Progenitor cell of endocrine pancreas (in vitro differentiated cells): ENCODE measurements around the gene CLEC19A. TPM values are rescaled to one million over a fixed set of nuclear protein-coding genes. Genes with fewer than 3 reads are reported as not detected.

Experiments
- DNase-seq: peaks from one replicate; pipeline ENCODE4 v3.0.0; 2021; ENCODE audit warnings: low spot score; ENCODE audit not compliant: unreplicated experiment
- H3K27ac Mint-ChIP-seq: 2 replicates; pipeline ENCODE4 v1.8.0; 2021; ENCODE audit warnings: mild to moderate bottlenecking, moderate library complexity, mixed read lengths
- H3K27me3 Mint-ChIP-seq: 2 replicates; pipeline ENCODE4 v1.8.0; 2021; ENCODE audit warnings: mixed read lengths
- H3K36me3 Mint-ChIP-seq: 2 replicates; pipeline ENCODE4 v1.8.0; 2022; ENCODE audit warnings: mixed read lengths; ENCODE audit not compliant: insufficient read depth
- H3K4me1 Mint-ChIP-seq: 2 replicates; pipeline ENCODE4 v1.8.0; 2021; ENCODE audit warnings: low read depth, mixed read lengths
- H3K4me3 Mint-ChIP-seq: 2 replicates; pipeline ENCODE4 v1.8.0; 2021; ENCODE audit warnings: low read depth, mild to moderate bottlenecking, moderate library complexity, mixed read lengths
- H3K9me3 Mint-ChIP-seq: 2 replicates; pipeline ENCODE4 v1.8.0; 2021; ENCODE audit warnings: low read depth, mixed read lengths
- total RNA-seq: library from RNA; stranded (reverse); gene quantifications from 2 replicates; pipeline ENCODE4 v1.2.1, GENCODE V29; 2021
- TF ChIP-seq, protein P1 (sequence below): fragments of 200-600 bp; sonication (generic); IDR thresholded peaks from one replicate; pipeline ENCODE4 v1.5.0; 2021; ENCODE audit warnings: antibody characterized with exemption, mild to moderate bottlenecking; ENCODE audit not compliant: unreplicated experiment

The CLEC19A gene
- total RNA-seq, 1 donor from 2014 or later = not detected

DNA sequence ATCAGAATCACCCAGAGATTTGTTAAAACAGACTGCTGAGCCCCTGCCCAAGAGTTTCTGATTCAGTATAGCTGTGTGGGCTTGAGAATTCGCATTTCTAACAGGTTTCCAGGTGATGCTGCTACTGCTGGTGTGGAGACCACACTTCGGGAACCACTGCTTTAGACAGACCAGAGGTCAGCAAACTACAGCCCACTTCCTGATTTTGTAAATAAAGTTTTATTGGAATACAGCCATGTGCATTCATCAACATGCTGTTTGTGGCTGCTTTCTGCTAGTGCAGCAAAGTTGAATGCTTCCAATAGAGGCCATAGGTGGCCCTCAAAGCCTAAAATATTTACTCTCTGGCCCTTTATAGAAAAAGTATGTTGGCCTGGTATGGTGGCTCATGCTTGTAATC, 32.6 kb upstream of the CLEC19A start:
- TF ChIP-seq, protein P1, sequence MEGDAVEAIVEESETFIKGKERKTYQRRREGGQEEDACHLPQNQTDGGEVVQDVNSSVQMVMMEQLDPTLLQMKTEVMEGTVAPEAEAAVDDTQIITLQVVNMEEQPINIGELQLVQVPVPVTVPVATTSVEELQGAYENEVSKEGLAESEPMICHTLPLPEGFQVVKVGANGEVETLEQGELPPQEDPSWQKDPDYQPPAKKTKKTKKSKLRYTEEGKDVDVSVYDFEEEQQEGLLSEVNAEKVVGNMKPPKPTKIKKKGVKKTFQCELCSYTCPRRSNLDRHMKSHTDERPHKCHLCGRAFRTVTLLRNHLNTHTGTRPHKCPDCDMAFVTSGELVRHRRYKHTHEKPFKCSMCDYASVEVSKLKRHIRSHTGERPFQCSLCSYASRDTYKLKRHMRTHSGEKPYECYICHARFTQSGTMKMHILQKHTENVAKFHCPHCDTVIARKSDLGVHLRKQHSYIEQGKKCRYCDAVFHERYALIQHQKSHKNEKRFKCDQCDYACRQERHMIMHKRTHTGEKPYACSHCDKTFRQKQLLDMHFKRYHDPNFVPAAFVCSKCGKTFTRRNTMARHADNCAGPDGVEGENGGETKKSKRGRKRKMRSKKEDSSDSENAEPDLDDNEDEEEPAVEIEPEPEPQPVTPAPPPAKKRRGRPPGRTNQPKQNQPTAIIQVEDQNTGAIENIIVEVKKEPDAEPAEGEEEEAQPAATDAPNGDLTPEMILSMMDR = no peak
- Mint-ChIP-seq H3K4me3 (no peak overlapping the region), H3K36me3 (no peaks in the 10 kb centered on the region), H3K4me1 (no peaks in the 10 kb centered on the region), H3K27ac (no peak overlapping the region), H3K27me3 (no peaks in the 10 kb centered on the region), H3K9me3 (peaks cover 1% of the 10 kb centered on the region)
- DNase-seq = no peak

DNA sequence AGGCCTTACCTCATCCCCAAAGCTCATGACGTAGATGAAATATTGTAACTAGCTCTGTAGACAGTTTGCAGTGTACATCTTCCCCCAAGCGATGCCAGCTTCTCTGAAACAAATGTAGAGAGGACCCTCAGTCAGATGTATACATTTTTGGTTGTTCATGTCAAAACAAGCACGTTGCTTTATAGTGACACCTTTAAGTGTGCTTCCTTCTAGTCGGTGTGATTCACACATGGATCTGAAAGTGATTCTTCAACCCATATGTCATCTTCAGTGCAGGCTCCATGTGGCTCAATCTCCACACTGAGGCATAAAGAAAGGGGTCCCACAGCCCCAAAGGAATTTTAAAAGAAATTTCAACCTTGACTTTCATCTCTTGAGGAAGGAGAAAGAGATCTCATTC, 30.9 kb upstream of the CLEC19A start:
- H3K27ac Mint-ChIP-seq = no peak overlapping the region
- no peaks in the 10 kb centered on the region for H3K4me1 Mint-ChIP-seq
- H3K36me3 Mint-ChIP-seq = no peaks in the 10 kb centered on the region
- H3K9me3 Mint-ChIP-seq = no peaks in the 10 kb centered on the region
- no peaks in the 10 kb centered on the region for H3K27me3 Mint-ChIP-seq
- DNase-seq = no peak
- TF ChIP-seq, protein P1 = no peak
- H3K4me3 Mint-ChIP-seq = no peak overlapping the region

DNA sequence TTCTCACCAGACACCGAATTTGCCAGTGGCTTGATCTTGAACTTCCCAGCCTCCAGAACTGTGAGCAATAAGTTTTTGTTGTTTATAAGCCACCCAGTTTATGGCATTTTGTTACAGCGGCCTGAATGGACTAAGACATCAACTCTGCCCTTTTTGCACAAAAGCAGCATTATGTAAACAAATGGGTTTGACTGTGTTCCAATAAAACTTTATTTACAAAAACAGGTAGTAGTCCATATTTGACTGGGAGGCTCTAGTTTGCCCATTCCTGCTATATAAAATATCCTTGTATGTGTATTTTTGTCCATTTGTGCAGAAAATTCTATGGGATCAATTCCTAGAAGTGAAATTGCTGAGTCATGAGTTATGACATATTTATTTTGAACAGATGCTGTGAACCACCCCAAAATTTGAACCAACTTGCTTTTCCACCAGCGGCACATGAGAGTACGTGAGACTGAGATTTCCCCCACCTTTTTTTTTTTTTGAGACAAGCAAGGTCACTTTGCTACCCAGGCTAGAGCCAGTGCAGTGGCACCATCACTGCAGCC, 21.3 kb upstream of the CLEC19A start:
- H3K27me3 Mint-ChIP-seq = no peaks in the 10 kb centered on the region
- no peak overlapping the region for H3K27ac Mint-ChIP-seq
- peaks cover 8% of the 10 kb centered on the region for H3K9me3 Mint-ChIP-seq
- H3K4me3 Mint-ChIP-seq = no peak overlapping the region
- peaks cover 8% of the 10 kb centered on the region for H3K36me3 Mint-ChIP-seq
- TF ChIP-seq, protein P1 = no peak
- H3K4me1 Mint-ChIP-seq = no peaks in the 10 kb centered on the region
- no peak for DNase-seq

DNA sequence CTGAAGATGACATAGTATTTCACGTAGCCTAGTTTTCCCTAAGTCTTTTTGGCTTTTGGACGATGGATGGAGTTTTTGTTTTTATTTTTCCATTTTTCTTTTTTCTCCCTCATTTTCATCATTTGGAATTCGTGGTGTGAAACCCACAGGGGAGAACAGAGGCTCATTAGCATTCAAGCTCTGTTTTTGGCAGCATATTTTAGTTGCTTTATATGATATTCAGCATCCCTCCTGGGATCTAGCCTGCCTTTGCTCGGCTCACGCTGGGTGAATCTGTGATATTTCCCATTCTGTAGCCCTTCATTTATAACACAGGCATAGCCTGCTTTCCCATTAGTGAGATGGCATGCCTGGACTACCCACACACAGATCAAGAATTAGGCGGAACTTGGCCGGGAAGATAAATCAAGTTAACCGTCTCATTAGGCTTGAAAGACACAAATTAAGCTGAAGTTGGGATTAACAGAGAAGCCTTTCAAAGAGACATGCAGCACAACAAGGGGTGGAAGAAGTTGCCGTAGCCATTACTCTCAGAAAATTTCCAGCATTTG, 20.1 kb upstream of the CLEC19A start:
- H3K36me3 Mint-ChIP-seq = peaks cover 8% of the 10 kb centered on the region
- H3K4me1 Mint-ChIP-seq = no peaks in the 10 kb centered on the region
- H3K4me3 Mint-ChIP-seq = no peak overlapping the region
- no peak for DNase-seq
- H3K9me3 Mint-ChIP-seq = peaks cover 8% of the 10 kb centered on the region
- H3K27me3 Mint-ChIP-seq = no peaks in the 10 kb centered on the region
- no peak overlapping the region for H3K27ac Mint-ChIP-seq
- TF ChIP-seq, protein P1 = no peak

DNA sequence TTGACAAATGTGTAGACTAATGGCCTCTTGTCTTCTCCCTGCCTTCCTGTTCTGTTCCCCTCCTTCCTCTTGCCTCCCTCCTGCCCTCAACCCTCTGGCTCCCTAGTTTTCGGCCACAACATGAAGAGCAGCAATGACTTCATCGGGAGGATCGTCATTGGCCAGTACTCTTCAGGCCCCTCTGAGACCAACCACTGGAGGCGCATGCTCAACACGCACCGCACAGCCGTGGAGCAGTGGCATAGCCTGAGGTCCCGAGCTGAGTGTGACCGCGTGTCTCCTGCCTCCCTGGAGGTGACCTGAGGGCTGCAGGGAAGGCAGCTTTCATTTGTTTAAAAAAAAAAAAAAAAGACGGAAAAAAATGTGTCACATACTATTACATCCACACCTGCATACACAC, 18.8 kb upstream of the CLEC19A start:
- no peaks in the 10 kb centered on the region for H3K27me3 Mint-ChIP-seq

More for the DNA sequence above, 18.8 kb upstream of the CLEC19A start:
- Mint-ChIP-seq H3K4me3 (no peak overlapping the region), H3K9me3 (peaks cover 8% of the 10 kb centered on the region), H3K36me3 (peaks cover 8% of the 10 kb centered on the region), H3K27ac (no peak overlapping the region), H3K4me1 (no peaks in the 10 kb centered on the region)
- no peak for DNase-seq
- TF ChIP-seq, protein P1 = no peak
